ENCODE measurements around the gene PCDH10. TPM values are rescaled to one million over a fixed set of nuclear protein-coding genes. Genes with fewer than 3 reads are reported as not detected.
A peak's percentile ranks its signal among the peaks of the same experiment; 100 is the strongest.

Gene PCDH10
- total RNA-seq, 1 donor from 2014 or later = 0.15 TPM

GRCh38 chr4:133186845-133187244 is 37.8 kb downstream of the PCDH10 start:
- H3K36me3 Mint-ChIP-seq = no peaks in the 10 kb centered on the region
- Histone ChIP-seq H3K9ac (no peak overlapping the region), H3K4me1 (no peaks in the 10 kb centered on the region), H3K4me3 (no peak overlapping the region), H2AFZ (replicated peaks) (peak overlapping the region; percentile 57), H3K9me3 (ENCODE audit: low read depth) (no peaks in the 10 kb centered on the region), H3K27ac (no peak overlapping the region), H4K20me1 (ENCODE audit: low read depth) (no peaks in the 10 kb centered on the region), H3K27me3 (no peaks in the 10 kb centered on the region), H3K36me3 (no peaks in the 10 kb centered on the region), H3F3A (ENCODE audit: low read depth) (no peaks in the 10 kb centered on the region), H3K79me2 (ENCODE audit: low read depth) (no peaks in the 10 kb centered on the region), H3K4me2 (no peak overlapping the region)
- DNase-seq (ENCODE audit: low spot score) = no peak
- H3K27me3 Mint-ChIP-seq (ENCODE audit: insufficient read depth, low read depth) = no peaks in the 10 kb centered on the region
- TF ChIP-seq CTCF (IDR thresholded peaks at IDR 0.05) = no peak
- TF ChIP-seq EZH2 (IDR thresholded peaks at IDR 0.05) = no peak
- TF ChIP-seq EZH2phosphoT487 (IDR thresholded peaks at IDR 0.05) = no peak
- no peaks in the 10 kb centered on the region for H3K4me1 Mint-ChIP-seq
- no peak overlapping the region for H3K27ac Mint-ChIP-seq
- no peaks in the 10 kb centered on the region for H3K9me3 Mint-ChIP-seq
- H3K4me3 Mint-ChIP-seq = no peak overlapping the region

- Histone ChIP-seq H3K27ac (no peak overlapping the region), H3K79me2 (ENCODE audit: low read depth) (no peaks in the 10 kb centered on the region), H3K9me3 (ENCODE audit: low read depth) (no peaks in the 10 kb centered on the region), H3K4me3 (no peak overlapping the region), H3K4me1 (no peaks in the 10 kb centered on the region), H3K36me3 (no peaks in the 10 kb centered on the region), H2AFZ (replicated peaks) (no peak overlapping the region), H3K27me3 (no peaks in the 10 kb centered on the region), H3F3A (ENCODE audit: low read depth) (no peaks in the 10 kb centered on the region), H3K9ac (no peak overlapping the region), H3K4me2 (no peak overlapping the region), H4K20me1 (ENCODE audit: low read depth) (no peaks in the 10 kb centered on the region)
- TF ChIP-seq EZH2 (IDR thresholded peaks at IDR 0.05) (no peak), EZH2phosphoT487 (IDR thresholded peaks at IDR 0.05) (no peak), CTCF (IDR thresholded peaks at IDR 0.05) (no peak)
- no peak for DNase-seq (ENCODE audit: low spot score)
- Mint-ChIP-seq H3K27me3 (ENCODE audit: insufficient read depth, low read depth) (no peaks in the 10 kb centered on the region), H3K36me3 (no peaks in the 10 kb centered on the region), H3K4me1 (no peaks in the 10 kb centered on the region), H3K9me3 (no peaks in the 10 kb centered on the region), H3K27ac (no peak overlapping the region), H3K4me3 (no peak overlapping the region)
These were observed 39.5 kb downstream of the PCDH10 start for GRCh38 chr4:133188433-133189146.

GRCh38 chr4:133189147-133189517 is 40.0 kb downstream of the PCDH10 start:
- Histone ChIP-seq H3K4me3 (no peak overlapping the region), H3K9ac (no peak overlapping the region), H3K4me2 (no peak overlapping the region), H3K27ac (no peak overlapping the region), H3F3A (ENCODE audit: low read depth) (no peaks in the 10 kb centered on the region), H3K9me3 (ENCODE audit: low read depth) (no peaks in the 10 kb centered on the region), H3K36me3 (no peaks in the 10 kb centered on the region), H2AFZ (replicated peaks) (no peak overlapping the region), H3K79me2 (ENCODE audit: low read depth) (no peaks in the 10 kb centered on the region), H3K27me3 (no peaks in the 10 kb centered on the region), H4K20me1 (ENCODE audit: low read depth) (no peaks in the 10 kb centered on the region), H3K4me1 (no peaks in the 10 kb centered on the region)
- Mint-ChIP-seq H3K27ac (no peak overlapping the region), H3K4me1 (no peaks in the 10 kb centered on the region), H3K9me3 (no peaks in the 10 kb centered on the region), H3K36me3 (no peaks in the 10 kb centered on the region), H3K4me3 (no peak overlapping the region), H3K27me3 (ENCODE audit: insufficient read depth, low read depth) (no peaks in the 10 kb centered on the region)
- no peak for DNase-seq (ENCODE audit: low spot score)
- no peak for TF ChIP-seq EZH2 (IDR thresholded peaks at IDR 0.05)
- TF ChIP-seq EZH2phosphoT487 (IDR thresholded peaks at IDR 0.05) = no peak
- TF ChIP-seq CTCF (IDR thresholded peaks at IDR 0.05) = no peak

All from neural progenitor cell (in vitro differentiated cells).